ENCODE data around the gene TTC13. TPM values are rescaled to one million over a fixed set of nuclear protein-coding genes. Genes with fewer than 3 reads are reported as not detected.

TTC13 gene
- total RNA-seq, 1 donor from 2014 or later: 23.0 TPM

DNA sequence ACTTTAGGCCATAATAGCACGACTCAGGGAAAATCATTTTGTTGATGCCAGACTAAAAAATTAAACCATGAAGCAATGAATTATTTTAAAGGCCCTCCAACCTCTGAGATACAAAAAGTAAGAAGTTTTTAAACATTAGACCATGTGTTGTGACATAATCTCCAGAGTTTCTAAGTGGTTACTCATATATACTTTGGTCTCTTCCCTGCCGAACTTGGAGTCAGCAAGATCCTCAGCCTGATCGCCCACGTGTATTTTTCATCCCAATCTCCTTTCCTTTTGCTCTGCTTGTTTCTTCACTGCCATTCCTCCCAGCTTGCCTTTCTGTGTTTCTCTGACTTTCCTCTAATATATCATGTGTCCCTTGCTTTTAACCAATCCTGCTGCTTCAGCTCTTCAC is 4.0 kb upstream of the TTC13 start:
- H3K4me2 ChIP-seq: no peak overlapping the region
- H3K4me1 ChIP-seq: peaks cover 17% of the 10 kb centered on the region
- peaks cover 3% of the 10 kb centered on the region for H3F3A ChIP-seq (ENCODE audit: low read depth)
- H3K4me1 Mint-ChIP-seq: peaks cover 12% of the 10 kb centered on the region
- no peaks in the 10 kb centered on the region for H3K9me3 Mint-ChIP-seq
- peaks cover 2% of the 10 kb centered on the region for H3K27me3 Mint-ChIP-seq (ENCODE audit: insufficient read depth, low read depth)
- H3K79me2 ChIP-seq (ENCODE audit: low read depth): peaks cover 19% of the 10 kb centered on the region
- H3K27me3 ChIP-seq: no peaks in the 10 kb centered on the region
- TF ChIP-seq EZH2phosphoT487 (IDR thresholded peaks at IDR 0.05): no peak
- TF ChIP-seq, protein P1, sequence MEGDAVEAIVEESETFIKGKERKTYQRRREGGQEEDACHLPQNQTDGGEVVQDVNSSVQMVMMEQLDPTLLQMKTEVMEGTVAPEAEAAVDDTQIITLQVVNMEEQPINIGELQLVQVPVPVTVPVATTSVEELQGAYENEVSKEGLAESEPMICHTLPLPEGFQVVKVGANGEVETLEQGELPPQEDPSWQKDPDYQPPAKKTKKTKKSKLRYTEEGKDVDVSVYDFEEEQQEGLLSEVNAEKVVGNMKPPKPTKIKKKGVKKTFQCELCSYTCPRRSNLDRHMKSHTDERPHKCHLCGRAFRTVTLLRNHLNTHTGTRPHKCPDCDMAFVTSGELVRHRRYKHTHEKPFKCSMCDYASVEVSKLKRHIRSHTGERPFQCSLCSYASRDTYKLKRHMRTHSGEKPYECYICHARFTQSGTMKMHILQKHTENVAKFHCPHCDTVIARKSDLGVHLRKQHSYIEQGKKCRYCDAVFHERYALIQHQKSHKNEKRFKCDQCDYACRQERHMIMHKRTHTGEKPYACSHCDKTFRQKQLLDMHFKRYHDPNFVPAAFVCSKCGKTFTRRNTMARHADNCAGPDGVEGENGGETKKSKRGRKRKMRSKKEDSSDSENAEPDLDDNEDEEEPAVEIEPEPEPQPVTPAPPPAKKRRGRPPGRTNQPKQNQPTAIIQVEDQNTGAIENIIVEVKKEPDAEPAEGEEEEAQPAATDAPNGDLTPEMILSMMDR (IDR thresholded peaks at IDR 0.05): no peak
- no peak for TF ChIP-seq EZH2 (IDR thresholded peaks at IDR 0.05)
- no peak for DNase-seq (ENCODE audit: low spot score)
- H3K4me3 Mint-ChIP-seq: no peak overlapping the region
- H3K9ac ChIP-seq: no peak overlapping the region
- H3K9me3 ChIP-seq (ENCODE audit: low read depth): no peaks in the 10 kb centered on the region
- H3K36me3 ChIP-seq: no peaks in the 10 kb centered on the region
- H4K20me1 ChIP-seq (ENCODE audit: low read depth): peaks cover 5% of the 10 kb centered on the region
- no peak overlapping the region for H2AFZ ChIP-seq (replicated peaks)
- no peak overlapping the region for H3K27ac Mint-ChIP-seq
- H3K4me3 ChIP-seq: no peak overlapping the region
- peaks cover 5% of the 10 kb centered on the region for H3K36me3 Mint-ChIP-seq
- H3K27ac ChIP-seq: no peak overlapping the region

- peaks cover 32% of the 10 kb centered on the region for H3K79me2 ChIP-seq (ENCODE audit: low read depth)
- H3K9ac ChIP-seq: peak overlapping the region; percentile 47
- Mint-ChIP-seq H3K4me1 (peaks cover 17% of the 10 kb centered on the region), H3K36me3 (no peaks in the 10 kb centered on the region), H3K4me3 (peak overlapping the region; percentile 99), H3K27ac (no peak overlapping the region), H3K27me3 (ENCODE audit: insufficient read depth, low read depth) (peaks cover 2% of the 10 kb centered on the region), H3K9me3 (no peaks in the 10 kb centered on the region)
- peaks cover 3% of the 10 kb centered on the region for H3F3A ChIP-seq (ENCODE audit: low read depth)
- no peak overlapping the region for H3K27ac ChIP-seq
- peaks cover 20% of the 10 kb centered on the region for H3K4me1 ChIP-seq
- TF ChIP-seq EZH2 (IDR thresholded peaks at IDR 0.05): no peak
- TF ChIP-seq, protein P1 (IDR thresholded peaks at IDR 0.05): no peak
- no peak for TF ChIP-seq EZH2phosphoT487 (IDR thresholded peaks at IDR 0.05)
- H3K4me2 ChIP-seq: peak overlapping the region; percentile 81
- H3K4me3 ChIP-seq: peak overlapping the region; percentile 77
- H4K20me1 ChIP-seq (ENCODE audit: low read depth): peaks cover 5% of the 10 kb centered on the region
- no peak overlapping the region for H2AFZ ChIP-seq (replicated peaks)
- H3K27me3 ChIP-seq: no peaks in the 10 kb centered on the region
- no peaks in the 10 kb centered on the region for H3K9me3 ChIP-seq (ENCODE audit: low read depth)
- DNase-seq (ENCODE audit: low spot score): no peak
- H3K36me3 ChIP-seq: no peaks in the 10 kb centered on the region
Observed at GRCh38 chr1:230979952-230980351, 1.3 kb upstream of the TTC13 start.

- H3K27ac ChIP-seq: no peak overlapping the region
- Mint-ChIP-seq H3K4me3 (peak overlapping the region; percentile 99), H3K27ac (peak overlapping the region; percentile 8)
Observed at GRCh38 chr1:230979389-230979716, 692 bp upstream of the TTC13 start.

More at GRCh38 chr1:230979389-230979716, 692 bp upstream of the TTC13 start:
- H3F3A ChIP-seq (ENCODE audit: low read depth): peaks cover 3% of the 10 kb centered on the region
- H3K9me3 ChIP-seq (ENCODE audit: low read depth): no peaks in the 10 kb centered on the region
- no peak for DNase-seq (ENCODE audit: low spot score)
- H2AFZ ChIP-seq (replicated peaks): peak overlapping the region; percentile 95
- no peaks in the 10 kb centered on the region for H3K36me3 ChIP-seq
- peak overlapping the region; percentile 47 for H3K9ac ChIP-seq
- peak overlapping the region; percentile 81 for H3K4me2 ChIP-seq
- no peaks in the 10 kb centered on the region for H3K27me3 ChIP-seq
- peaks cover 5% of the 10 kb centered on the region for H4K20me1 ChIP-seq (ENCODE audit: low read depth)
- TF ChIP-seq, protein P1 (IDR thresholded peaks at IDR 0.05): no peak
- TF ChIP-seq EZH2 (IDR thresholded peaks at IDR 0.05): peak; percentile 41
- TF ChIP-seq EZH2phosphoT487 (IDR thresholded peaks at IDR 0.05): no peak
- Mint-ChIP-seq H3K4me1 (peaks cover 17% of the 10 kb centered on the region), H3K27me3 (ENCODE audit: insufficient read depth, low read depth) (peaks cover 2% of the 10 kb centered on the region), H3K9me3 (no peaks in the 10 kb centered on the region), H3K36me3 (no peaks in the 10 kb centered on the region)
- H3K79me2 ChIP-seq (ENCODE audit: low read depth): peaks cover 32% of the 10 kb centered on the region
- peaks cover 14% of the 10 kb centered on the region for H3K4me1 ChIP-seq
- peak overlapping the region; percentile 77 for H3K4me3 ChIP-seq
